ENCODE measurements around the gene FBXO21. TPM values are rescaled to one million over a fixed set of nuclear protein-coding genes. Genes with fewer than 3 reads are reported as not detected.

Gene FBXO21
- total RNA-seq, 1 donor, result 92.8 TPM

GRCh38 chr12:117162633-117163032 is 27.6 kb downstream of the FBXO21 start:
- Histone ChIP-seq H3K4me3 (ENCODE audit: low read length) (no peak overlapping the region), H3K27me3 (ENCODE audit: insufficient read depth, low read length) (no peaks in the 10 kb centered on the region), H3K9me3 (ENCODE audit: low read depth, low read length) (no peaks in the 10 kb centered on the region), H3K4me1 (ENCODE audit: insufficient read depth, low read length) (no peaks in the 10 kb centered on the region)

DNA sequence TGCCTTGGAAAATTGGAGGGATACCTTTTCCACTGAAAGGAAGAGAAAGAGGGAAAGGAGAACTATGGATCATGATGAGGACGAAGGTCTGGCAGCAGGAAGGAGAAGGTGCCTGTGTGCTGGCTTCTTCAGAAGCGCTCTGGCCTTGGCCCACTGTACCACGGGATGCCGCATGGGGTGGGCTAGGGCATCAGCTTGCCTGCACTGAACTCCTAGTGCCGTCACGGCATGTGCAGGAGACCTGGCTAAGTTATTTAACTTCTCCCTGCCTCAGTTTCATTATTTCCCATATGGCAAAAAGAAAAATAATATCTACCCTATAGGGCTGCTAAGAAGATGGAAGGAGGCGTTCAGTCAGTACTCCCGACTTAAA is 28.1 kb downstream of the FBXO21 start:
- H3K27me3 ChIP-seq (ENCODE audit: insufficient read depth, low read length), result no peaks in the 10 kb centered on the region
- H3K4me1 ChIP-seq (ENCODE audit: insufficient read depth, low read length), result no peaks in the 10 kb centered on the region
- H3K4me3 ChIP-seq (ENCODE audit: low read length), result no peak overlapping the region

DNA sequence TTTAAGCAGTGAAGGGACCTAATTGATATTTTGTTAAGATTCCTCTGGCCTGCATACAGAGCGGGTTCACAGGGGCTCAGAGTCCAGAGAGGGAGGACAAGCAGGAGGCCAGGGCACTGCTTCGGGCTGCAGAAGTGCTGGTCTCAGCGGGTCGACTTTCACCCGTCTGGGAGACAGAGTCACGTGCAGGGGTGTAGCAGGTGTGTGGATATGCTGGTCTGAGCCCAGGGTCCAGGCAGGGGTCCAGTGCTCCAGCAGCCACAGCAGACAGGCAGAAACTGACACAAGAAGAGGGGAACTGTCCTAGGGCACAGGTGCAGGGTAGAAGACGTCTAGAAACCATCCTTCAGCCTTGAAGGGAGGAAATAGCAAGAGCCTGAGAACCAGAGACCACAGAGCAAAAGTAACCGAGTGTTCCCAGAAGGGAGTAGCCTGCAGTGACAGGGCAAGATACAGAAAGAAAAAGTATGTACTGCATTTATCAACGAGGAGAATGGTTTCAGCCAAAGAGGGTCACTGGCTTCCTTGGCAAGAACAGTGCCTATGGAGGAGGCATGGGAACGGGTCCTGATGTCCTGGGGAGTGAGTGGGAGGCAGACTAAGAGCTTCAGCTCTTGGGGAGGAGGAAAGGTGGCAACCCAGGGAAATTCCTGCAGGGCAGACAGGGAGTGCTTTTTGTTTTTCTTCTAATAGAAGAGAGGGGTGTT is 28.7 kb downstream of the FBXO21 start:
- H3K4me3 ChIP-seq (ENCODE audit: low read length), result no peak overlapping the region
- H3K4me1 ChIP-seq (ENCODE audit: insufficient read depth, low read length), result no peaks in the 10 kb centered on the region
- no peaks in the 10 kb centered on the region for H3K9me3 ChIP-seq (ENCODE audit: low read depth, low read length)
- H3K27me3 ChIP-seq (ENCODE audit: insufficient read depth, low read length), result no peaks in the 10 kb centered on the region

More for the DNA sequence above, 28.1 kb downstream of the FBXO21 start:
- no peaks in the 10 kb centered on the region for H3K9me3 ChIP-seq (ENCODE audit: low read depth, low read length)

- Histone ChIP-seq H3K27me3 (ENCODE audit: insufficient read depth, low read length) (no peaks in the 10 kb centered on the region), H3K4me3 (ENCODE audit: low read length) (no peak overlapping the region), H3K9me3 (ENCODE audit: low read depth, low read length) (no peaks in the 10 kb centered on the region), H3K4me1 (ENCODE audit: insufficient read depth, low read length) (no peaks in the 10 kb centered on the region)
Measured at GRCh38 chr12:117159674-117160073, 30.6 kb downstream of the FBXO21 start.

- no peaks in the 10 kb centered on the region for H3K27me3 ChIP-seq (ENCODE audit: insufficient read depth, low read length)
- no peak overlapping the region for H3K4me3 ChIP-seq (ENCODE audit: low read length)
- no peaks in the 10 kb centered on the region for H3K4me1 ChIP-seq (ENCODE audit: insufficient read depth, low read length)
- no peaks in the 10 kb centered on the region for H3K9me3 ChIP-seq (ENCODE audit: low read depth, low read length)
Measured at GRCh38 chr12:117158911-117159553, 31.2 kb downstream of the FBXO21 start.

DNA sequence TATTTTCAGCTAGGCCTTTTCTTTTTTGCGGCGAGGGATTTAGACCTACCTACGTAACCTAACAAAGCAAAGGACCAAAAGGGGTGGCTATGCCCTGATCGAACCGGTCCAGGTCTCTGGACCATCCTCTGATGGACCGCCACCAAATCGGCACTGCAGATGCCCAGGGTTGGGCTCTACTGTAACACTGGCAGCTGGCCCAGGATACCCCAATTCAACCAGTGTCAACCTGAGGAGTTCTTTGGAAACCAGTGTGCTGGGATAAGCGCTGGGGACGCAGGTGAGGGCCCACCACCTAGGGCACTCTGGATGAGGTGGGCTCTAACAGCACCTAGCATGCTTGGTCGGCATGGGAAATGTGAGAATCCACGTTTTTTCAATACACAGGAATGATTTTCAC is 32.2 kb downstream of the FBXO21 start:
- no peaks in the 10 kb centered on the region for H3K9me3 ChIP-seq (ENCODE audit: low read depth, low read length)
- H3K4me3 ChIP-seq (ENCODE audit: low read length), result no peak overlapping the region
- H3K27me3 ChIP-seq (ENCODE audit: insufficient read depth, low read length), result no peaks in the 10 kb centered on the region
- H3K4me1 ChIP-seq (ENCODE audit: insufficient read depth, low read length), result no peaks in the 10 kb centered on the region

DNA sequence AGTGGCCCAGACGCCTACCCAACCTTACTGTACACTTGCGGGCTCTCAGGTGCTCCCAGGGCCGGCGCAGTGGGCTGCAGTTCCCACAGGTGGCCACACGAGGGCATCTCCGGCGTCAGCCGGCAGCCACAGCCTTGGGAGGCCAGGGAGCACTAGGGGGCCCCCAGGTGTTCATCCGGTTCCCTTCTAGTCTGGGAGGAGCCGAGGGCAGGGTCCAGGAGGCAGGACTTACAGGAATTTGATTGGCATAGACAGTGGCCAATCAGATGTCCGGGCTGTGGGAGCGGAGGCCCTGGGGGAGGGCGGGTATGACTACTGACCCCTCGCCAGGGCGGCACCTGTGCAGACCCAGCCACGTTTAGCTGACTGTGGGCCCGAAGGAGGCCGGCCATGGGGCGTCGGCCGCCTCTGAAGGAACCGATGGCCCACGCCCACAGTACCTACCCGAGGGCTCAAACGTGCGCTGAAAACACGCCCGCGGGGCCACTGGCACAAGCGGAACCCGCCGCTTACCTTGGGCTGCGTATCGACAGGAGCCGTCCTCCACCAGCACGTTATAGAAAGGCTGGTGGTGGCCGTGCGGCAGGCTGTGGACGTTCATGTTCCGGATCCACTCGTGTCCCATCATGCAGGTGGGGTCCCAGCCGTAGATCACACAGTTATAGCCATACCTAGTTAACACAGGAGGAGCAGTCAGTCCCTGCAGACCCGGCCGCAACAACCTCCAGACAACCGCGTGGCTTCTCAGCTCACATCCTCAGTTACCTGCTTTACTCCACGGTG is 34.8 kb downstream of the FBXO21 start:
- H3K9me3 ChIP-seq (ENCODE audit: low read depth, low read length), result no peaks in the 10 kb centered on the region
- no peaks in the 10 kb centered on the region for H3K27me3 ChIP-seq (ENCODE audit: insufficient read depth, low read length)
- H3K4me1 ChIP-seq (ENCODE audit: insufficient read depth, low read length), result no peaks in the 10 kb centered on the region
- H3K4me3 ChIP-seq (ENCODE audit: low read length), result no peak overlapping the region

GRCh38 chr12:117152793-117153775 is 37.2 kb downstream of the FBXO21 start:
- Histone ChIP-seq H3K27me3 (ENCODE audit: insufficient read depth, low read length) (no peaks in the 10 kb centered on the region), H3K4me1 (ENCODE audit: insufficient read depth, low read length) (no peaks in the 10 kb centered on the region), H3K4me3 (ENCODE audit: low read length) (no peak overlapping the region), H3K9me3 (ENCODE audit: low read depth, low read length) (no peaks in the 10 kb centered on the region)

DNA sequence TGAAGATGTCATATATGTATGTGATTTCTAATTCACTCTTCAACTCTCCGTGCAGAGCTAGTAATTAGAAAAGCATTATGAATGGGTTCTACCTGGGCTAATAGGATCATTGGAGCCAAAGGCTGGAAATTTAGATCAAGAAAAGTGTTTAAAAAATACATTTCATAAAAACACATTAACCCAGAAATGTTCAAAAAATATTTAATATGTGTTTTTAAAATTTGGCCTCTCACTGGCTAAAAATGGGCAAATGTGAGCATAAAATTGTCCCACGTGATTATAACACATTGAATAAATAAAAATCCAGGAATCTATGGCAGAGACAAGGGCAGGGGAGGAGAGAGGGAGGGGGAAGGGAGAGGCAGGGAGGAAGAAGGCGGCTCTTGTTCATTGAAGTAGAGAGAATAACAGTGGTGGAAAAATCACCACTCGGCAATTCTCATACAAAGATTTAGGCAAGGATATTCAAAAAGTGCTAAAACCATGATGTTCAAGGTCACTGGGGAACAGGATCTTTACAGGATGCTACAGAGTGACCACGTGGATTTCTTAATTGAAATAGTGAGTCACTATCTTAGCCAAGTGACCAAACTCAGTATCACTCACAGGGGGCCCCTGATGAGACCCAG is 38.8 kb downstream of the FBXO21 start:
- Histone ChIP-seq H3K9me3 (ENCODE audit: low read depth, low read length) (no peaks in the 10 kb centered on the region), H3K4me3 (ENCODE audit: low read length) (no peak overlapping the region), H3K27me3 (ENCODE audit: insufficient read depth, low read length) (no peaks in the 10 kb centered on the region), H3K4me1 (ENCODE audit: insufficient read depth, low read length) (no peaks in the 10 kb centered on the region)

- Histone ChIP-seq H3K4me3 (ENCODE audit: low read length) (no peak overlapping the region), H3K27me3 (ENCODE audit: insufficient read depth, low read length) (no peaks in the 10 kb centered on the region), H3K9me3 (ENCODE audit: low read depth, low read length) (no peaks in the 10 kb centered on the region), H3K4me1 (ENCODE audit: insufficient read depth, low read length) (no peaks in the 10 kb centered on the region)
Measured at GRCh38 chr12:117149431-117149830, 40.8 kb downstream of the FBXO21 start.

DNA sequence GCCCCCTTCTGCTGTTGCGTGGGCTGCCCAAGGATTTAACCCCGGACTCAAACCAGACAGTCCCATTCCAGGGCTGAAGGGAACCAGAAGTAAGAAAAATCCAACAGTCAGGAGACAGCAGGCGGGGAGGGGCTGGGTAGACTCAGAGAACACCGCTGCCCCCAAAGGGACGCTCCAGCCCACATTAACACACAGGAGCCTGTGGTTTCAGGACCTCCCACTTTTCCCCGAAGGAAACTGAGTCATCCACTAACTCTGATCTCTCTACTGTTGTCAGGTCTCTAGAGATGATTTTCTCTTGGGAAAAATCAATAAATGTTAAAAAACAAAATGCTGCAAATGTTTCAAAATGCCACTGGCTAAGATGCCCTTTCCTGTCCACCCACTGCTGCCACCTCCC is 41.6 kb downstream of the FBXO21 start:
- Histone ChIP-seq H3K4me1 (ENCODE audit: insufficient read depth, low read length) (no peaks in the 10 kb centered on the region), H3K9me3 (ENCODE audit: low read depth, low read length) (no peaks in the 10 kb centered on the region), H3K27me3 (ENCODE audit: insufficient read depth, low read length) (no peaks in the 10 kb centered on the region), H3K4me3 (ENCODE audit: low read length) (no peak overlapping the region)

DNA sequence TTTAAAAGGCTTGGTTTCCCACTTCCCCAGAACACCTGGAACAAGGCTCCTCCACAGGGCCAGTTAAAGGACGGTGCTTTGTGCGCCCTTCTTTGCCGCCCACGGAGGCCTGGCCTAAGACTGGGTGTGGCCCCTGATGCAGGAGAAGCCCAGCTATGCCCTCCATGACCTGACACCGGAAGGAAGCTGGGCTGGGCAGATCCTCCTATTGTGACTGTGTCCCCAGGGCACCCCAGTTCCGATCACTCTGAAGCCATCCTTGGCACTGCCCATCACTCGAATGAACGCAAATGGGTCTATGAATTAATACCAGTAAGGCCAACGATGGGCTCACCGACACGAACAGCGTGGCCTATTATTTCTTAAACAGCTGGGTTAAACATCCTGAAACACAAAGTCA is 42.6 kb downstream of the FBXO21 start:
- no peaks in the 10 kb centered on the region for H3K4me1 ChIP-seq (ENCODE audit: insufficient read depth, low read length)
- H3K4me3 ChIP-seq (ENCODE audit: low read length), result no peak overlapping the region
- H3K27me3 ChIP-seq (ENCODE audit: insufficient read depth, low read length), result no peaks in the 10 kb centered on the region

GRCh38 chr12:117145597-117146154 is 44.6 kb downstream of the FBXO21 start:
- no peaks in the 10 kb centered on the region for H3K27me3 ChIP-seq (ENCODE audit: insufficient read depth, low read length)
- H3K9me3 ChIP-seq (ENCODE audit: low read depth, low read length), result no peaks in the 10 kb centered on the region
- H3K4me3 ChIP-seq (ENCODE audit: low read length), result no peak overlapping the region
- H3K4me1 ChIP-seq (ENCODE audit: insufficient read depth, low read length), result no peaks in the 10 kb centered on the region

More for the DNA sequence above, 42.6 kb downstream of the FBXO21 start:
- H3K9me3 ChIP-seq (ENCODE audit: low read depth, low read length), result no peaks in the 10 kb centered on the region

DNA sequence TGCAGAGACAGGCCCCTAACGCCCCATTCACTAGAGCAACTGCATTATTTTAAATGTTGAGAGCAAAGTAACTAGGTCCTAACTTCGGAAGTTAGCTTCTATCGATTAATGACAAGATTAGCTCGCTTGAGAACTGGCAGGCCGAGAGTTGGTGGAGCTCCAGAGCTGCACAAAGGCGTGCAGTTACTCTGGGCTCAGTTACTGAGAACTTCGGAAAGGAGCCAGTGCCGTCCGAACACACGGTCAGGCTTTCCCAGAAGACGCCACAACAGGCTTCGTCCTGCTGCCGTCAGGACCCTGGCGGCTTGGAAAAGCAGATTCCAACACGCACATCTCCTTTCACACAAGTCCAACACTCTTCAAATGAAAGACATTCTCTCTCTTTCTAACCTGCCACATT is 45.7 kb downstream of the FBXO21 start:
- Histone ChIP-seq H3K9me3 (ENCODE audit: low read depth, low read length) (no peaks in the 10 kb centered on the region), H3K4me1 (ENCODE audit: insufficient read depth, low read length) (no peaks in the 10 kb centered on the region), H3K4me3 (ENCODE audit: low read length) (no peak overlapping the region), H3K27me3 (ENCODE audit: insufficient read depth, low read length) (no peaks in the 10 kb centered on the region)
